Spleen (tissue), 7 donors: ENCODE results near the gene TMC8.

Source experiments
- POLR2A ChIP-seq, 3 donors: fragments of 450-650 bp; IDR thresholded peaks; one replicate each; pipeline ENCODE4 v1.5.1; 2017; ENCODE audit warnings: antibody characterized with exemption in 3 of 3, mild to moderate bottlenecking in 1 of 3
- TF ChIP-seq, protein P1 (sequence below), 11 experiments: fragments of 200-600 bp in 7 of 11; fragments of 450-650 bp in 4 of 11; sonication (generic) in 4 of 11; IDR thresholded peaks in 8 of 11; conservative IDR thresholded peaks in 3 of 11; 1 replicate in 7 of 11; 2 replicates in 4 of 11; pipeline versions ENCODE4 v1.4.0 to v1.8.0; 2016 to 2021; ENCODE audit warnings: antibody characterized with exemption in 11 of 11, inconsistent platforms in 4 of 11, mild to moderate bottlenecking in 1 of 11
- donor health status: DM: no; HTN: no; CAD: no; lungs with moderate emphysema.
- donor health status: DM: no; HTN: no; CAD: no.
- donor health status: DM: no; HTN: no; CAD: no.

DNA sequence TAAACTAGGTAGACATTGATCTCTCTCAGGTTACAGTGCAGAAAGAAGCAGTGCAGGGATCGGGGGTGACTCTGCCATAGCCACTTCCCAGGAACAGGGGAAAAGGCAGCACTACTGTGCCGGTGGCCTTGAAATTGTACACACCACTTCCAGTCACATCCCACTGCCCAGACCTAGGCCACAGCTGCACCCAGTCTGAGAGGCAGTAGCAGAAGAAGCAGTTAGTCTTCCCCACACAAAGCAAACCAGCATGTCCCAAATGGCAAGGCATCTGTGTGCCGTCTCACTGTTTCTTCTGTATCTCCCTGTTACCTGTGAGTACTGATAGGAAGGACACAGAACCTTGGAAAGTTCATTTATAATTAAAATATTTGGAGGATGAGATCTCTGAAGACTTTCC lies 49.0 kb upstream of the TMC8 start:
- TF ChIP-seq, protein P1, sequence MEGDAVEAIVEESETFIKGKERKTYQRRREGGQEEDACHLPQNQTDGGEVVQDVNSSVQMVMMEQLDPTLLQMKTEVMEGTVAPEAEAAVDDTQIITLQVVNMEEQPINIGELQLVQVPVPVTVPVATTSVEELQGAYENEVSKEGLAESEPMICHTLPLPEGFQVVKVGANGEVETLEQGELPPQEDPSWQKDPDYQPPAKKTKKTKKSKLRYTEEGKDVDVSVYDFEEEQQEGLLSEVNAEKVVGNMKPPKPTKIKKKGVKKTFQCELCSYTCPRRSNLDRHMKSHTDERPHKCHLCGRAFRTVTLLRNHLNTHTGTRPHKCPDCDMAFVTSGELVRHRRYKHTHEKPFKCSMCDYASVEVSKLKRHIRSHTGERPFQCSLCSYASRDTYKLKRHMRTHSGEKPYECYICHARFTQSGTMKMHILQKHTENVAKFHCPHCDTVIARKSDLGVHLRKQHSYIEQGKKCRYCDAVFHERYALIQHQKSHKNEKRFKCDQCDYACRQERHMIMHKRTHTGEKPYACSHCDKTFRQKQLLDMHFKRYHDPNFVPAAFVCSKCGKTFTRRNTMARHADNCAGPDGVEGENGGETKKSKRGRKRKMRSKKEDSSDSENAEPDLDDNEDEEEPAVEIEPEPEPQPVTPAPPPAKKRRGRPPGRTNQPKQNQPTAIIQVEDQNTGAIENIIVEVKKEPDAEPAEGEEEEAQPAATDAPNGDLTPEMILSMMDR (IDR thresholded peaks at IDR 0.05 in 8 of 11, conservative IDR thresholded peaks at IDR 0.05 in 3 of 11), result no peak
- TF ChIP-seq POLR2A (IDR thresholded peaks at IDR 0.05), result no peak
